WERI-Rb-1 (cell line): Measurements from ENCODE around the gene SMIM20.

Experiments
- DNase-seq: peaks from one replicate; pipeline ENCODE4 v3.0.0-alpha.2; 2020
- H3K27ac ChIP-seq: fragments of 250-450 bp; sonication (Bioruptor Pico); 2 replicates; pipeline ENCODE4 v1.5.1; 2020; ENCODE audit warnings: mild to moderate bottlenecking, moderate library complexity
- H3K27me3 ChIP-seq: fragments of 250-450 bp; sonication (Bioruptor Pico); 2 replicates; pipeline ENCODE4 v1.5.1; 2021; ENCODE audit warnings: mild to moderate bottlenecking, low read depth, moderate library complexity; ENCODE audit not compliant: insufficient read depth, severe bottlenecking
- H3K36me3 ChIP-seq: fragments of 250-450 bp; sonication (Bioruptor Pico); 2 replicates; pipeline ENCODE4 v1.5.1; 2020; ENCODE audit warnings: mild to moderate bottlenecking, moderate library complexity
- H3K4me3 ChIP-seq: 2 replicates; pipeline ENCODE4 v1.5.1; 2011; ENCODE audit warnings: low read depth, mild to moderate bottlenecking, control low read depth, low read length
- H3K9me3 ChIP-seq: fragments of 250-450 bp; sonication (Bioruptor Pico); 2 replicates; pipeline ENCODE4 v1.5.1; 2021; ENCODE audit warnings: mild to moderate bottlenecking, moderate library complexity; ENCODE audit not compliant: severe bottlenecking
- CTCF ChIP-seq: IDR thresholded peaks from 2 replicates; pipeline ENCODE4 v1.5.1; 2011; ENCODE audit warnings: low read depth, mild to moderate bottlenecking, control low read depth, inconsistent platforms, low read length

SMIM20 gene

GRCh38 chr4:25951390-25951952 lies 37.5 kb downstream of the SMIM20 start:
- H3K36me3 ChIP-seq, result no peaks in the 10 kb centered on the region
- peaks cover 3% of the 10 kb centered on the region for H3K9me3 ChIP-seq
- H3K27ac ChIP-seq, result no peak overlapping the region
- peak; percentile 29 for DNase-seq
- no peak for TF ChIP-seq CTCF
- H3K27me3 ChIP-seq, result no peaks in the 10 kb centered on the region
- H3K4me3 ChIP-seq, result no peak overlapping the region

GRCh38 chr4:25953740-25954139 lies 39.7 kb downstream of the SMIM20 start:
- no peak overlapping the region for H3K4me3 ChIP-seq
- H3K27me3 ChIP-seq, result no peaks in the 10 kb centered on the region
- H3K36me3 ChIP-seq, result no peaks in the 10 kb centered on the region
- no peak for DNase-seq
- no peak overlapping the region for H3K27ac ChIP-seq
- no peak for TF ChIP-seq CTCF
- H3K9me3 ChIP-seq, result peaks cover 3% of the 10 kb centered on the region

GRCh38 chr4:25954293-25954904 lies 40.4 kb downstream of the SMIM20 start:
- H3K27ac ChIP-seq, result no peak overlapping the region

GRCh38 chr4:25955705-25956104 lies 41.7 kb downstream of the SMIM20 start:
- DNase-seq, result no peak
- no peak for TF ChIP-seq CTCF
- no peak overlapping the region for H3K27ac ChIP-seq
- no peaks in the 10 kb centered on the region for H3K9me3 ChIP-seq
- no peaks in the 10 kb centered on the region for H3K36me3 ChIP-seq
- no peaks in the 10 kb centered on the region for H3K27me3 ChIP-seq
- no peak overlapping the region for H3K4me3 ChIP-seq

More at GRCh38 chr4:25954293-25954904, 40.4 kb downstream of the SMIM20 start:
- no peaks in the 10 kb centered on the region for H3K27me3 ChIP-seq
- no peaks in the 10 kb centered on the region for H3K36me3 ChIP-seq
- peaks cover 3% of the 10 kb centered on the region for H3K9me3 ChIP-seq
- TF ChIP-seq CTCF, result no peak
- no peak for DNase-seq
- H3K4me3 ChIP-seq, result no peak overlapping the region

- Histone ChIP-seq H3K9me3 (no peaks in the 10 kb centered on the region), H3K27me3 (no peaks in the 10 kb centered on the region), H3K27ac (no peak overlapping the region), H3K36me3 (no peaks in the 10 kb centered on the region), H3K4me3 (no peak overlapping the region)
- TF ChIP-seq CTCF, result no peak
- no peak for DNase-seq
Observed at GRCh38 chr4:25956260-25956659, 42.2 kb downstream of the SMIM20 start.

GRCh38 chr4:25958110-25958509 lies 44.1 kb downstream of the SMIM20 start:
- H3K9me3 ChIP-seq, result no peaks in the 10 kb centered on the region
- no peak overlapping the region for H3K4me3 ChIP-seq
- no peaks in the 10 kb centered on the region for H3K27me3 ChIP-seq
- no peaks in the 10 kb centered on the region for H3K36me3 ChIP-seq
- H3K27ac ChIP-seq, result no peak overlapping the region
- TF ChIP-seq CTCF, result no peak
- no peak for DNase-seq
